Tongue (tissue), 2 donors: ENCODE measurements around the gene NOL4L. TPM values are rescaled to one million over a fixed set of nuclear protein-coding genes. Genes with fewer than 3 reads are reported as not detected.

Source experiments
- DNase-seq: peaks from one replicate; pipeline ENCODE4 v3.0.0-alpha.2; 2015
- total RNA-seq: library from RNA; depleted of rRNA; stranded (reverse); fragments of >200 nt; gene quantifications from one replicate; pipeline ENCODE4 v1.2.3, GENCODE V29; 2014

Gene NOL4L
- total RNA-seq, 1 donor from 2014 or later = 5.9 TPM

- DNase-seq = no peak
These were observed 45.1 kb downstream of the NOL4L start for GRCh38 chr20:32539817-32540675.

- no peak for DNase-seq
These were observed 45.9 kb downstream of the NOL4L start for GRCh38 chr20:32539026-32539816.

- no peak for DNase-seq
These were observed 46.6 kb downstream of the NOL4L start for GRCh38 chr20:32538526-32538939.

DNA sequence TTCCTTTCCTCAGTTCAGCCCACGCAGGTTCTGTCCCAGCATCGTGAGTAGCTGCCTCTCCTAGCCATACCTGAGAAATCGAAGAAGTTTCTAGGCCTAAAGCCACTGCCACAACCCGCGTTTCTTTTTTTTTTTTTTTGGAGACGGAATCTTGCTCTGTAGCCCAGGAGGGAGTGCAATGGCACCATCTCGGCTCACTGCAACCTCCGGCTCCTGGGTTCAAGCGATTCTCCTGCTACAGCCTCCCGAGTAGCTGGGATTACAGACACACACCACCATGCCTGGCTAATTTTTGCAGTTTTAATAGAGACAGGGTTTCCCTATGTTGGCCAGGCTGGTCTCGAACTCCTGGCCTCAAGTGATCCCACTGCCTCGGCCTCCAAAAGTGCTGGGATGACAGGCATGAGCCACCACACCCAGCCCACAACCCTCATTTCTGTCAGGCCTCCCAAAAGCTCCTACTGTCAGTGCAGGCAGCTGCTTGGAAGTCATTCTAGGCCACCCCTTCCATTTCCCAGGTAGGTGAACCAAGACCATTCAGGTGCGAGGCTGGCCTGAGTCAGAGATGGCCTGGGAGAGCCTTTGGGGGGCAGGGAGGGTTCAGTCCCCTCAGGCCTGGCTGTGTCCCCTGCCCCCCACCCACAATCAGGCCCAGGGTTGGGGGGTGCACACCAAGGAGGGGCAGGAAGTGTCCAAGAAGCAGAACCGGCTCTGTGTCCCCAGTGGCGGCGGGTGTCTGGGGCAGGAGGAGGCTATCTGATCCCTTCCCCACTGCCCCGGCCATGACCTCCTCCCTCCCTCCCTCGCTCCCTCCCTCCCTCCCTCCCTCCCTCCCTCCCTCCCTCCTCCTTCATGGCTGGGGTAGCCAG is 47.2 kb downstream of the NOL4L start:
- no peak for DNase-seq

- no peak for DNase-seq
These were observed 48.1 kb downstream of the NOL4L start for GRCh38 chr20:32536851-32537656.

DNA sequence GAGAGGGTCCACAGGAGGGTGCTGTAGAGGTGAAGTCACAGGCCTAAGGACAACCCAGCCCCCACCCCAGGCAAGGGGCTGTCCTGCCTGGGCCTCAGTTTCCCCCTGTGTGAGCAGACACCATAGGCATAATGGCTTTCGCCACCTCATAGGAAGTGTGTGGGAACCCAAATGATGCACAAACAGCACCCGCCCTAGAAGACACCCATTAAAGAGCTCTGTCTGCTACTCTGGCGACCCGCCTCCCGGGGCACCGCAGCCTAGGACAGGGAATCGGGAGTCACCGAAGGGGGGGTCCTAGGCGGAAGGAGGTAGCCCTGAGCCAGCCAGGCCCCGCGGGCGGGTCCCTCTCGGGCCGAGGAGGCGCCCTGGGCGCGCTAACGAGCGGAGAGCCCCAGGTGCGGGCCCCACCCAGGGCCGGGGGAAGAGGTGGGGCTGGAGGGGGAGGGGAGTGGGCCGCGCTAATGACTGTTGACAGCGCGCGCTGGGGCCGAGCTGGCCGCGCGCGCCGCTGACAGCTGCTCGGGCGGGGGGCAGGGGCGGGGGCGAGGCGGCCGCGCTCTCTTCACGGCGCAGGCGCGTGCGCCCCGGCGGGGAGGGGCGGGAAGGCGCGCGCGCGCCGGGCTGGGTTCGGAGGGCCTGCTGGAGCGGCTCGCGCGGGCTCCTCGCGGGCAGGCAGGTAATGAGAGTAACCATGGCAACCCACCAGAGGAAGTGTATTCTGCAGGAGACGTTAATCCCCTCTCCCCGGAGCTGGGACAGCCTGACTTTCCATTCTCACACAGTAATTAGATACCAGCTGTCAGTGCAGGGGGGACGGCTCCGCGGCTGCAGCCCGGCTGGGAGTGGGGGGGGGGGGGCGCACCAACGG is 48.9 kb downstream of the NOL4L start:
- DNase-seq = peak; percentile 82

GRCh38 chr20:32535316-32535952 is 49.7 kb downstream of the NOL4L start:
- DNase-seq = no peak

DNA sequence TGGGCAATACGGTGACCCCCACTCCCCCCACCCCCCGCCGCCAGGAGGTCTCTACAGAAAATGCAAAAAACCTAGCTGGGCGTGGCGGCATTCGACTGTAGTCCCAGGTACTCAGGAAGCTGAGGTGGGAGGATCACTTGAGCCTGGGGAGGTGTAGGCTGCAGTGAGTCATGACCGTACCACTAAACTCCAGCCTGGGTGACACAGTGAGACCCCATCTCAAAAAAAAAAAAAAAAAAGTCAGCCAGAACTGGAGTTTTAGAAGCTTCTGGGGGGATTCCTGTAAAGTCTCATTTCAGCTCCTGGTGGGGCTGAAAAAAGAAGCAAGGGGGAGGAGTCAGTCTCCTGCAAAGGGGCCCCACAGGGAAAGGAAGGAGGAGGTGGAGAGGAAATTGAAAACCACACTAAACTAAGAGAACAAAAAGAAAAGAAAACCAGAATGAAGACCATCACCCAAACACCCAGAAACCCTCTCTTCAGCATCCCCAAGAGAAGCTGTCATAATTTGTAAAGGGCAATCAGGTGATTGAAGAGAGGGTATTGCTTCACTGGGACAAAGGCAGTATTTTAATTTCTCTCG is 50.4 kb downstream of the NOL4L start:
- DNase-seq = no peak

DNA sequence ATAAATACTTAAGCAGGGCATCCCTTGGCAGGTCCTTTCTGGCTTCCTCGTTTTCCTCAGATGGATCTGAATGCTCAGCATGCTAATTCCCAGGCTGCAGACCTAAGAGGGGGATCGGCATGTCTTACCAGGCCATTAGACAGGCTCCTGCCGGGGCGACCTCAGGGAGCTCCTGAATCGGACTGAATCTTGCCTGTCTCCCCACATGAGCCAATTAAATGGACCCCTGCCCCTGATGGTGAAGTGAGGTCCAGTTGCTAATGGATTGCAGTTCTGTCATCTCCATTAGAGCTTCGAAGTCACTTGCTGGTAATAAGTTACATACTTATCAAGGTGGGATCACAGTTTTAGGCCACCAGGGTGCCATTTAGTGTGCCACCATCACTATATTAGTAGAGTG is 51.4 kb downstream of the NOL4L start:
- DNase-seq = no peak

DNA sequence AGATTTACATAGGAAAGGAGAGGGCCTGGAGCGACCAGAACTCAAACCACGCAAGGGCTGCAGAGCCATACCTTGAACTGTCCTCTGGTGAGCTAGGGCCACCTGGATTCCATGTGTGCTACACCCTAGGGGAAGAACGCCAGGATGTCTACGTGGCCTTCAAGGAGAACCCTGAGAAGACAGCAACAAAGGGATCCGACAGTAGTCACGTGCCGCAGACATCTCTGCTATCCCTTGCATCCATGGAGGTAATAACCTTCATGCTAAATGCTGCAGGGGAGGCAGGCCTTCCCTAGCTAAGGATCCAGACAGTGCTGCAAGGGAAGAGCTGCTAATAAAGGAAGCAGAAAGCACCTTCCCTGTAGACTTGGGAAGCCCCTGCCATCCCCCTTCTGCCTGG is 52.9 kb downstream of the NOL4L start:
- no peak for DNase-seq

DNA sequence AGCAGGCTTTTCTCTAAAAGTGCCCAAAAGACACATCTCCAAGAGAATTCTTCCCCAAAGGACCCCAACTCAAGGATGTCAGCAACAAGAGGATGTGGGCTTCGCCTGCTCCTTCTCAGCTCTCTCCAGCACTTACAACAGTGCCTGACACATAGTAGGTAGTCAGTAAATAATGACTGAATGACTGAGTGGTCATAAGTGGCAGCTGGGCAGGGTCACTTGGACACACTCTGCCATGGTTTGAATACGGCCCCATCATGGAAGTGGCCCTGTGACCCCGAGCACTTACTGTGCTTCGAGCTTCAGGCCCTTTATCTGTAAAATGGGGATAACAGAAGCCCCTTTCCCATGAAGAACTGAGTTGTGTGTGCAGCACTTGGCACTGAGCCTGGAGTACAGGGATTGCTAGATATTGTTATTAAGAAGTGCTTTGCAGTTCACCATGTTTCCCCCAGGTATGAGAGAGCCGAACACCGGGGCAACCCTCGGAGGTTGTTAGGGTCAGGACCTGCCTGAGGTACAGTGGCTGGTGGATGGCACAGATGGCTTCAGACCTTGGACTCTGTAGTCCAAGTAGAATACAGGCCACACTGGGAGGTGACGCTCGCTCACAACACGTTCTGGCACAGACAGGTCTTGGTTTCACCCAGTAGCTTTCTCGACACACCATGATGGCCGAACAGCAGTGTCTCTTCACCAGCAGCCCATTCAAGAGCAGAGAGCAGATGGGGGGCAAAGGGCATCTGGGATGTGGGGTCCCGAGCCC is 56.0 kb downstream of the NOL4L start:
- no peak for DNase-seq

DNA sequence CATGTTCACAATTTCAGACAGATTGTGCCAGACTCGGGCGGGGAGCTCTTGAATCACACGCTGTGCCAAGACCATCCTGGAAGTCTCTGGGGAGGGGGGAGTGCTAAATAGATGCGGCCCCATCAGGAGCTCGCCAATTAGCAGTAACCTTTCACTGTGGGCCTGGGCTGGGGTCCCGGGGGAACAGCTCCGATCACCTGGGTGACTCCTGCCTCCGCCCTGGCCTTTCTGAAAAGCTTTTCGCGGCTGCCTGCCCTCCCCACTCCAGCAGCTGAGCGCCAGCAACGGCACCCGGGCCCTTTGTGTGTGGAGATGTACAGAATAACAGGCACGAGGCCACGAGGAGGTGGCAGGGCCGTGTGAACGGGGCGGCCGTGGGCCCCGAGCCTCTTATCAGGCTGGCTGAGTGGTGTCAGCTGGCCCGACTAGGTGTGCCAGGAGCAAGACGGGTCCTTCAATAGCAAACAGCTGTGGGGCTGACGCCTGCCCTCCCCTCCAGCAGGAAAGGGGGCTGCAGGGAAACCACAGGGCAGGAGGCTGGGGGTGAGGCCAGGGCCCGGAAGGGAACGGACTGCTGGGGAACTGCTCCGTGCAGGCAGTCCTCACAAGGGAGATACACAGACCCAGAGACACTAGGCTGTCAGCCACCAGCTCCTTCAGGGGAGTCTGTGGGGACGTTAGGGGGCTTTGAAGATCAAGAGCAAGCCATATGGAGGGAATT is 56.8 kb downstream of the NOL4L start:
- DNase-seq = peak; percentile 65

- peak; percentile 67 for DNase-seq
These were observed 57.6 kb downstream of the NOL4L start for GRCh38 chr20:32527447-32528055.

DNA sequence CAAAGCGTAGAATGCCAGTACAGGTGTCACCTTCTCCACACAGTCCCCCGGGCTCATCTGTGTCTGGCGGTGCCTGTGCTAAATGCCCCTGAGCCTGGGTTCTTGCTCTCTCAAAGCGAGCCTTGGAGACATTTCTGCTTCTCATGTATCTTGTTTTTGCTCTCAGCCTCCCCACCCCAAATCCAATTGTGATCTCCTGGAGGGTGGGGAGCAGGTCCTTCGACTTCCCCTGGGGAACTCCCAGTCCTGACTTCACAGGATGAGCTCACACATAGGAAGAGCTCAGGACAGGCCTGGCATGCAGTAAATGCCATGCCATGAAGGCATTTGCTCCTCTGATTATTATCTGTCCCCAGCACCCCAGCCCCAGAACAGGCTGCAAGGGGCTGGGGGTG is 58.1 kb downstream of the NOL4L start:
- no peak for DNase-seq

- DNase-seq = no peak
These were observed 58.6 kb downstream of the NOL4L start for GRCh38 chr20:32526541-32526940.

DNA sequence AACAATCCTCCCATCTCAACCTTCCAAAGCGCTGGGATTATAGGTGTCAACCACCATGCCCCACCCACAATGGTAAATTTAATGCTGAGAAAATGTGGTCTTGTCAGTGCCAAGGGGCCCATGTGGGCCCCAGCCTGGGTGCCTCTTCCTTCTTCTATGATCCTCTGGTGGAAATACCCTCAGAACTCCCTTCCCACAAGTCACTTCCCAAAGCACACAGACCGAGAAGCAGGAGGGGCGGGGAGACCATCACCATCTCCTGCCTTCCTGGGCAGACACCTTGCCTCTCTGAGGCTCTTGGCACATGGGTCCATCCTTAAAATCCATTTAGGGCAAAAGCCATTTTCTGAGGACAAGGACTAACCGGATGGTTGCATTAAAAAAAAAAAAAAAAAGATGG is 59.0 kb downstream of the NOL4L start:
- DNase-seq = no peak

DNA sequence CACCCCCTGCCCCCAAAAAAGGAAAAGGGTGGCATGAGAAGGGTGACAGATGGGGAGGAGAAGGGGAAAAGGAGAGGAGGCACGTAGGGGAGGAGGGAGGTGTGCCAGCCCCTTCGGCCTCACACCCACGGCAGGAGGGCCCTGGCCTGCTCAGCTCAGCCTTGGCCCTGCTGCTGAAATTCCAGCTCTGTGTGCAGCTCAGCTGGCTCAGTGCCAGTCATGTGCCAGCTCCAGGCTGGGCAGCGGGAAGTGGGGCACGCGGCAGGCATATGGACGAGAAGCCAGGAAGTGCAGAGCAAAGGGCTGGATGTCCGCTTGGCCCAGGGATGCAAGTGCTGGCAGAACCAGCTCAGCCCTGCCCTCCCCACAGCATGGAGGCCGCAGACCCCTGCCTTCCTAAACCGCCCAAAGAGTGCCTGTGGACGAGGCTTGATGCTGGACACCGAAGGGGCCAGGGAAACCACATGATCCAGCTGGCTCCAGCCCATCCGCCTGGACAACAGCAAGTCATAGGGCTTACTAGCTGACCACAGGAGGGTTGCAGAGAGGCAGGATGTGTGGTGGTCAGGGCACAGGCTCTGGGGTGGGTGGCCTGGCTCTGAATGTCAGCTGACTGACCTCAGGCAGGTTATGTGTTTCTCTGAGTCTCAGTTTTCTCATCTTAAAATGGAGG is 60.2 kb downstream of the NOL4L start:
- peak; percentile 86 for DNase-seq
